GM12891 (cell line): Measurements from ENCODE around the gene LAMC2.

Source experiments
- DNase-seq: peaks from one replicate; pipeline ENCODE4 v3.0.0; 2011; ENCODE audit warnings: low spot score; ENCODE audit not compliant: insufficient read length
- FAIRE-seq: peaks from 2 replicates; lab custom pipeline; 2011; peaks lifted over from hg19 to GRCh38; lab: Jason Lieb, UNC
- PAX5 ChIP-seq: IDR thresholded peaks from 2 replicates; pipeline ENCODE4 v1.6.1; 2011; ENCODE audit warnings: low read length, moderate library complexity, mild to moderate bottlenecking; ENCODE audit not compliant: insufficient read depth, severe bottlenecking
- POLR2A ChIP-seq: IDR thresholded peaks from 2 replicates; pipeline ENCODE4 v1.6.1; 2011; ENCODE audit warnings: low read depth, low read length, control low read depth
- POLR2AphosphoS5 ChIP-seq: IDR thresholded peaks from 2 replicates; pipeline ENCODE4 v1.6.1; 2011; ENCODE audit warnings: low read depth, low read length, control low read depth
- POU2F2 ChIP-seq: IDR thresholded peaks from 2 replicates; pipeline ENCODE4 v1.6.1; 2011; ENCODE audit warnings: low read depth, mild to moderate bottlenecking, control low read depth, low read length, moderate library complexity
- SPI1 ChIP-seq: IDR thresholded peaks from 2 replicates; pipeline ENCODE4 v1.6.1; 2011; ENCODE audit warnings: low read depth, low read length, control low read depth
- TAF1 ChIP-seq: IDR thresholded peaks from 2 replicates; pipeline ENCODE4 v1.6.1; 2011; ENCODE audit warnings: low read depth, low read length, control low read depth

LAMC2 gene

DNA sequence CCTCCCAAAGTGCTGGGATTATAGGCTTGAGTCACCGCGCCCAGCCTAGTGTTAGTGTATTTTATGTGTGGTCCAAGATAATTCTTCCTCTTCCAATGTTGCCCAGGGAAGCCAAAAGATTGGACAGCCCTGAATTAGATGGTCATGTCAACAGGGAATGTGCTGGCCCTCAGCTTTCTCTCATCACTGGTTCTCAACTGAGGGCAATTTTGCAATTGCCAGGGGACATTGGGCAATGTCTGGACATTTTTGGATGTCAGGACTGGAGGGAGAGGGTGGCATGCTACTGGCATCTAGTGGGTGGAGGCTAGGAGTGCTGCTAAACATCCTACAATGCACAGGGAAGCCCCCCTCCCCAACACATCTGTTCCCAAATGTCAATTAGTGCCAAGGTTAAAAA lies 95.0 kb downstream of the LAMC2 start:
- no peak for TF ChIP-seq POLR2AphosphoS5
- TF ChIP-seq POLR2A = no peak
- TF ChIP-seq SPI1 = no peak
- no peak for TF ChIP-seq PAX5
- FAIRE-seq (no peak), DNase-seq (no peak)

DNA sequence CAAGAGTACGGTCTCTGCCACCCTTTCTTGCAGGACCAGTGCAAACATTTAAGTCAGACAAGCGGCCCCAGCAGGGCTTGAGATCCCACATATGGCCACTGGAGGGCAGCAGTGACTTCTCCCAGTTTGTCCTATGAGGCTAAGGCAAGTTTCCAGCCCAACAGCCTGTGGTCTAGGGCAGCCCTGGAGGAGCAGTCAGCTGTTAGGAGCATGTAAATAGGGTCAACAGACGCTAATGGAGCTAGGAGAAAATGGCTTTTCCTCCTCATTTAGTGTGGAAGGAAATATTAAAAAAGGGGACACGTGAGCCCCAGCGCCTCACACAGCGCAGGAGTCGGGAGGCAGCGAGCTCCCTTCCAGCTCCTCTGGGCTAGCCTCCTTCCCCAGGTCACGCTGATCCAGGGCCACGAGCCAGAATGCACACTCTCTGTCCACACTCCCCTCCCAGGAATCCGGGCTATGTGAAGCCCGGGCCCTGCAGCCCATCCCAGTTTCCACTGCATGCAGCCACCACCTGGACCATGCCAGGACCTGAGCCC lies 95.6 kb downstream of the LAMC2 start:
- DNase-seq (peak; percentile 58), FAIRE-seq (peak; percentile 87)
- TF ChIP-seq TAF1 = no peak
- no peak for TF ChIP-seq POLR2AphosphoS5
- no peak for TF ChIP-seq PAX5
- no peak for TF ChIP-seq POU2F2
- TF ChIP-seq SPI1 = no peak
- no peak for TF ChIP-seq POLR2A

DNA sequence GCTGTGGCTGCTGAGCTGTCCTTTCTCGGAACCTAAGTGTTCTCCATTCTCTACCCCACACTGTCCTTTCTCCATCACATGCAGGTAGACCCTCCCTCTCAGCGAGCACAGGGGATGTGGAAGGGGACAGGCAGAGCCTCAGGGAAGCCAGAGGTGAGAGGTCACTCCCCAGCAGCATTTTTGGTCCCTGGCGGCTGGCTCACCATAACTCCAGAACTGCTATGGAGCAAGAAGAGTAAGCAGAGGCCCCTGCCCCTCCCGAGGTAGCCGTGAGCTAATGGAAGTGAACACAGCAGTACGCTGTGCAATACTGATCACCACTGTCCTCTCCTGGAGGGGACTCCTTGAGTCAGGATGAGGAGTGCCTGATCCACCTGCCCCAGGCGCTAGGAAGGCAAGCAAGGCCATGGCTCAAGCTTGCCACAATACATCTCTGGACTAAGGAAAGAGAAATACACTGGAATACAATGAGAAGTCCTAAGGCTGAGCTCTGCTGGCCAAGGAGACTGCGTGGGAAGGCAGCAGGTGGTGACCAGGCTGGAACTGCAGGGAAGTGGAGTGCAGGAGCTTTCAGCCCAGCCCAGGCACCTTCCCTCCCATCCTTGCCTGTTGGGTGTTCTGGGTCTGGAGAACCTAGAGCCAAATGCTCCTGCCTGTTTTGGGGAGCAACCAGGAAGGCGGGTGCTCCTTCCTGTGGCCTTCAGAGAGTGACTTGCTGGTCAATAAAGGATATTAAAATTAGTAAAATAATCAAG lies 96.2 kb downstream of the LAMC2 start:
- FAIRE-seq = no peak

DNA sequence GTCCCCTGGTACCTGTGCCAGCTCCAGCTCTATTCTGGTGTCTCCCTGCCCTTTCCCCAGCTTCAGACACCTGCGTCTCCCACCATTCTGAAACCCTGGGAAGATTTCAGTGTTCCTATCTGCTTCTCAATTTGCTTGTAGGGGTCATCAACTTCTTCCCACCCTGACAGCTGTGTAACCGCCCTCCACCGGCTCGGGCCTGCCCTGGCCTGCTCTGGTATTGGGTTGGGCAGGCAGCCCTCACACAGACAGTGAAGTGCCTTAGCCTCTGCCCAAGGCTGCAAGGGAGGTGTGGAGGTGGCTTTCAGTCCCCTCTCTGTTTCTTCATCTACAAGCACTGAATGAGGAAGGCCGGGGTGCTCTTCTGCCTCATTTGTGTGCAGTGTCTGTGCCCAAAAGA lies 97.2 kb downstream of the LAMC2 start:
- TF ChIP-seq PAX5 (no peak), SPI1 (no peak), POU2F2 (no peak), TAF1 (no peak), POLR2A (no peak), POLR2AphosphoS5 (no peak)
- FAIRE-seq (no peak), DNase-seq (no peak)

More for the DNA sequence above, 96.2 kb downstream of the LAMC2 start:
- no peak for DNase-seq
- no peak for TF ChIP-seq POLR2A
- no peak for TF ChIP-seq POU2F2
- TF ChIP-seq POLR2AphosphoS5 = no peak
- TF ChIP-seq PAX5 = no peak
- no peak for TF ChIP-seq SPI1
- TF ChIP-seq TAF1 = no peak

DNA sequence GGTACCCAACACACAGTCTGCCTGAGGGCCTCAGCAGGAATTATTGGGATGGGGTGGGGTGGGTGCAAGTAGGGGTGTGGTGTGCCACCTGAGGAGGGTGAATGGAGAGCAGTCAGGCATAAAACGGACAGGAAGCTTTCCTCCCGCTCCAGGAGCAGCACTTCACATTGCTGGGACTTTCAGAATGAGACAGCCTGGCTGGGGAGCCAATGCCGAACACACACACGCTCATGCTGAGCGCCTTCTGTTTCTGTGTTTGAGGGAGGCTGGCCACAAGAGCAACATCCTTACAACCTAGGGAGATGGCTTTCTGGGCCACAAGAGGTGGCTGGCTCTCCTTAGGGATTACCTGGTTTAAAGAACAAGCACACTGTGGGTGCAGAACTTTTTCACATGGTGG lies 98.0 kb downstream of the LAMC2 start:
- TF ChIP-seq POLR2A = no peak
- no peak for TF ChIP-seq POLR2AphosphoS5
- no peak for TF ChIP-seq PAX5
- no peak for TF ChIP-seq SPI1
- no peak for TF ChIP-seq POU2F2
- TF ChIP-seq TAF1 = no peak
- DNase-seq = no peak
- FAIRE-seq = no peak

DNA sequence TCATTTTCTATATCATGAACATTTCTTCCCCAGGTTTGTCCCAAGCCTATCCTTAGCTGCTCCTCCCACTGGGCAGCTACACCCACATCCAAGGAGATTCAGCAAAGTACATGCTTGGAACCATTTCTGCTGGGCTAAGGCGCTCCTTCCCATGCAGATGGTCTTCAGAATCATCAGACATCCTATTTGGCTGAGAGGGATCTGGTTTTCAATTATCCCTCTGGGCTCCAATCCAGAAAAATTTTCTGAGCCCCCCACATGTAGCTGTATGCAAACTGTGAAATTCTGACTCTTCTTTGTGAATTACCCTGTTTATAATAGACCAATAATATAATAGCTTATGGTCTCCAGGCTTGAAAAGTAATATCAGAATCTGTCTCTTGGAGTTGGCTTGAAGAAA lies 99.2 kb downstream of the LAMC2 start:
- DNase-seq = no peak
- TF ChIP-seq TAF1 (no peak), SPI1 (no peak), POLR2A (no peak), POU2F2 (no peak), POLR2AphosphoS5 (no peak), PAX5 (no peak)
- FAIRE-seq = no peak

DNA sequence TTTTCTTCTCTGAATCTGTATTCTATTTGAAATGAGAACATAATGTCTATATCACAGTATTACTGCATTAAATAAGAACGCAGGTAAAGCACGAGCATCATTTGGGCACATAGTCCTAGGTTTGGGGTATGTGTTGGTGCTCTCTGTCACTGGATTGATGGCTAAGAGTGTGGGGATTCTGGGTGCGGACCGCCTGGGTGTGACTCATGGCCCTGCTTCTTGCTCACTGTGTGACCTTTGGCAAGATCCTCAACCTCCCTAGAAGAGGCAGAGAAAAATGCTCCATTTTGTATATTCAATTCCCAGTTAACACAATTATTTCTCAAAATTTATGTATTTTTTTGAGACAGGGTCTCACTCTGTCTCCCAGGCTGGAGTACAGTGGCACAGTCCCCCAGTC lies 99.7 kb downstream of the LAMC2 start:
- FAIRE-seq = no peak
- DNase-seq = no peak
- no peak for TF ChIP-seq TAF1
- TF ChIP-seq POLR2AphosphoS5 = no peak
- no peak for TF ChIP-seq PAX5
- no peak for TF ChIP-seq SPI1
- TF ChIP-seq POLR2A = no peak
- TF ChIP-seq POU2F2 = no peak

DNA sequence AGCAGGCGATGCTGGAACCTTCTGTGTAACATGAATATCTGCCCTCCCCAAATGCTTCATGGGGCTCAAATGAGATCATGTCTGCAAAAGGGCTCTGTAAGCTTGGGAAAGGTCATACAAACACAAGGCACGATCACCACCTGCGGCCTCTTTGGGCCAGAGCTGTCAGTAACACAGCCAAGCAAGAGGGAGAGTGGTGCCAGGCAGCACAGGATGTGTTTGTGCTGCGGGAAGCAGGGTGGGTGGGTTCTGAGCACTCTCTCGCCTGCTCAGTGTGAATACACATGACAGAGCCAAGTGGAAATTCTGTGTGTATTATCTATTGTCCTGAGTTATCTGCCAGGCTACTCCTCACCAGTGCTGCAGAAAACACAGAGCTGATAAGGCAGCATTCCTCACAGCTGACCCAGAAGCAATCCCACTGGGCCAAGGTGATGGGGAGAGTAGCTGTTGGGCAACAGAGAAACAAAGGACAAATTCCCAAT lies 101.2 kb downstream of the LAMC2 start:
- FAIRE-seq = no peak
- no peak for TF ChIP-seq TAF1
- no peak for TF ChIP-seq POLR2A
- DNase-seq = no peak

DNA sequence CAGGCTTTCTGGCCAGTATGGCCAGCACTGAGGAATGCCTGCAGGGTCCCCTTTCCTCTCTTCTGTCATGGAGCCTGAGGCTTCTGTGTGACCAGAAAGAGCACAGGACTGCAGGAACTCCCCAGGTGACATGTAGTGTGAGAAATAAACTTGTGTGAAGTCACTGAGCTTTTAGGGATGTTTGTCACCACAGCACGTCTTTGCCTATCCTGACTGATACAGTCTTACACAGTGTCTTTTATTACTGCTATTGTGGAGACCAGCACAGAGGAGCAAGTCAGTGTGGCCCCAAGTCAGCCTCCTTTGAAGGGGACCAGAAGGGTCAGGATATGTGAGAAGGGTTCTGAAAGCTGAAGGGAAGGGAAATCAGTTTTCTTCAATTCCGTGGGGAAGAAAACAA lies 102.5 kb downstream of the LAMC2 start:
- DNase-seq (no peak), FAIRE-seq (no peak)
- TF ChIP-seq TAF1 (no peak), POLR2AphosphoS5 (no peak), PAX5 (no peak), SPI1 (no peak), POLR2A (no peak)

DNA sequence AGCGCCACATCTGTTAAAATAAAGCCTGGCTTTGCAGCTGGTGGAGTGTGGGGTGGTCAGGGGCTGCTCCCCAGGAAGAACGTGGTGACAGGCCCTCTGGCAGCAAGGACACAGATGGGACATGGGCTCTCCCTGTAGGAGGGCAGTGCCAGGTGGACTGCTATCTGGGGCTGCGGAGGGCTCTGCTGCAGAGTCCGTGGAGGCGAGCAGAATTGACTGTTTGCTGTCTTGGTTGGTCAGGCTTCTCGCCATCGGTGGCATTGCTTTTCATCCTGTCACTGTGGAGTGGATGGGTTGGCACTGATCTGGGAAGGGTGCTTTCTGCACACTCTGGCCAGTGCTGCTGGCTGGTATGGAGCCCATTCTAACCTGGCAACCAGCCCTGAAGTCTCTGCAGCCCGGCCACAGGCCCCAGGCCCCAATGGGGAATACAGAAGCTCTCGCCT lies 103.0 kb downstream of the LAMC2 start:
- no peak for DNase-seq
- no peak for FAIRE-seq
- no peak for TF ChIP-seq PAX5
- TF ChIP-seq POLR2AphosphoS5 = no peak
- no peak for TF ChIP-seq SPI1
- TF ChIP-seq POU2F2 = no peak
- TF ChIP-seq POLR2A = no peak
- TF ChIP-seq TAF1 = no peak
